Measurements from ENCODE around the gene BBS2.
A peak's percentile ranks its signal among the peaks of the same experiment; 100 is the strongest.

BBS2 gene

GRCh38 chr16:56475201-56475600 is 44.6 kb downstream of the BBS2 start:
- DNase-seq (ENCODE audit: low spot score) = no peak

GRCh38 chr16:56470666-56471065 is 49.2 kb downstream of the BBS2 start:
- no peak for DNase-seq (ENCODE audit: low spot score)

- DNase-seq (ENCODE audit: low spot score) = no peak
These were observed 49.6 kb downstream of the BBS2 start for GRCh38 chr16:56470232-56470631.

DNA sequence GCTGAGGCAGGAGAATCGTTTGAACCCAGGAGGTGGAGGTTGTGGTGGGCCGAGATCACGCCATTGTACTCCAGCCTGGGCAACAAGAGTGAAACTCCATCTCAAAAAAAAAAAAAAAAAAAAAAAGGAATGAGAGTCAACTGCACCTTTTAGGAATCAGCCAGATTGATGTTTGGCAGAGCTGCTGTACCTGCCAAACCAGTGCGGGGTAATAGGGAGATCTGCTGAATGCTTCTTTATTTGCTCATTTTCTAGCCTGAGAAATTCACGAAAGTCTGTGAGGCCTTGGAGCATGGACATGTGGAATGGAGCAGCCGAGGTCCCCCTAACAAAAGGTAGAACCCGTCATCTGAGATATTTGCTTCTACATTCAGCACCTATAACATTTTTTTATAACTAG is 50.1 kb downstream of the BBS2 start:
- DNase-seq (ENCODE audit: low spot score) = no peak

GRCh38 chr16:56468800-56469199 is 51.0 kb downstream of the BBS2 start:
- no peak for DNase-seq (ENCODE audit: low spot score)

- no peak for DNase-seq (ENCODE audit: low spot score)
These were observed 53.5 kb downstream of the BBS2 start for GRCh38 chr16:56466344-56466743.

DNA sequence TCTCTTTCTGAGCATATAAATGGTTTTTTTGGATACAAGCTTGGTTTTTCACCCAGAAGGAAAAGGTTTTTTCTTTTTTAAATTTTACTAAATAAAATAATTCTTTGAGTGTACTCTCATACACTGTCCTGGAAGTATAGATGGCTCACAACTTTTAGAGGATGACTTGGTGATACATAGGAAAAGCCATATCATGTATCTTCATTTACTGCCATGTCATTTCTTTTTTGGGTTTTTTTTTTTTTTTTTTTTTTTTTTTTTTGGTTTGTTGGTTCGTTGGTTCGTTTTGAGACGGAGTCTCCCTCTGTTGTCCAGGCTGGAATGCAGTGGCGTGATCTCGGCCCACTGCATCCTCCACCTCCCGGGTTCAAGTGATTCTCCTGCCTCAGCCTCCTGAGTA is 56.7 kb downstream of the BBS2 start:
- DNase-seq (ENCODE audit: low spot score) = no peak

- no peak for DNase-seq (ENCODE audit: low spot score)
These were observed 57.6 kb downstream of the BBS2 start for GRCh38 chr16:56462064-56462796.

DNA sequence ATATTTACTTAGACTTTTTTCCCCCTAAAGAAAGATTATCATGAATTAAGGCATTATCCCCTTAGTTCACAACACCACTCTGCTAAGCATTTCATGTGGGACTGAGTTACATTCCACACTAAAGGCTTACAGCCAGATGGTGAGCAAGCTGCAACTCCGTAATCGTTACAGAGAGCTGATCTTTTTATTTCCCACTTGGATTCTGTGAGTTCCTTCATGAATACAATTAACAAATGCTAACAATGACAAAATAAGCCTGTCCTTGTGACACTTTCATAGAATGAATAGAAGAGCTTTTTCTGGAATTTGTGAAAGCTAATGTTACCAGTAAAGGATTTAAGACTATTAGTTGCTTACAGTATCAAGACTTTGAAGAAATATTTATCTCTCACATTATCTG is 59.7 kb downstream of the BBS2 start:
- peak; percentile 80 for DNase-seq (ENCODE audit: low spot score)

- DNase-seq (ENCODE audit: low spot score) = no peak
These were observed 61.8 kb downstream of the BBS2 start for GRCh38 chr16:56457927-56458470.

DNA sequence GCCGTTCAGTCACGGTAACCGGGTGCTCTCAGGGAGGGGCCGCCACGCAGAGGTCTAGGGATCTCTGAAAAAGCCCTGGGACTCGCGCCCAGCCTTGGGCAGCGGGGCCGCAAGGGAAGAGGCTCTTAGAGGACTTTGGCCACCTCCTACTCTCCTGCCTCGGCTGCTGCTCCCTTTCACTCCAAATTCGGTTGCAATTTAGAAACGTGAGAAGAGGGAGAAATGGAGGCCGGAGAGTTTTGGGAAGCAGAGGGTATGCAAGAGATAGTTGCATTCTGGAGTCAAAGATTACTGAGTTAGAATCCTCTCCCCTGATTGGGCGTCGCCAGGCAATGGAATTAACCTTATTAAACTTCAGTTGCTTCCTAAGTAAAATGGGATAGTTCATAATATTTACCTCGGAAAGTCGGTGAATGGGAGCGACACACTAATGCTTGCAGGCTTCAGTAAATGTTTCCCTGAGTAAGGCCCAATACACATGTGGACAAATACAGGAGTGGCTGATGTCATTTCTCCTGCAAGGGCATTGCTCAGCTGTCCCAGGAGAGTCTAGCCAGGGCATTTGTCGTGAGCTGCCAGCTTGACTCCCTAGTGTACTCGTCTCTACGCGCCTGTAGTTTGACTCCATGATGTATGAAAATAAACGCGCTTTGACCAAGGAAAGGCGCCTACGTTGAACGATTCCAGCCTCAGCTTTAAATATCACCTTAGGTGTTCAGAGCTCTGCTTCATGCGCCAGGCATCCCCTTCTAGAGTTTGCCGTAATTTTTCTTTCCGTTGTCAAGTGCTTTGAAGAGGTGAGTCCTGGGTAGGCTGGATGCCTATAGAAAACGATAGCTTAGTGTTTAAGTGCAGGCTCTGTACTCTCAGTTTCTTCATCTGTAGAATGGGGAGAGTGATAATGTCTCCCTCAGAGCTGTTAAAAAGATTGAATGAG is 67.8 kb downstream of the BBS2 start:
- no peak for DNase-seq (ENCODE audit: low spot score)

- peak; percentile 100 for DNase-seq (ENCODE audit: low spot score)
These were observed 68.7 kb downstream of the BBS2 start, which contains the start of the genes NUDT21 and OGFOD1 for GRCh38 chr16:56450986-56451752. TSS of gene NUDT21 (minus strand) at chr16:56451332. CDS start at chr16:56451202, 130 bp downstream. TSS of gene OGFOD1 (plus strand) at chr16:56451554. CDS start at chr16:56451613, 59 bp downstream.

DNA sequence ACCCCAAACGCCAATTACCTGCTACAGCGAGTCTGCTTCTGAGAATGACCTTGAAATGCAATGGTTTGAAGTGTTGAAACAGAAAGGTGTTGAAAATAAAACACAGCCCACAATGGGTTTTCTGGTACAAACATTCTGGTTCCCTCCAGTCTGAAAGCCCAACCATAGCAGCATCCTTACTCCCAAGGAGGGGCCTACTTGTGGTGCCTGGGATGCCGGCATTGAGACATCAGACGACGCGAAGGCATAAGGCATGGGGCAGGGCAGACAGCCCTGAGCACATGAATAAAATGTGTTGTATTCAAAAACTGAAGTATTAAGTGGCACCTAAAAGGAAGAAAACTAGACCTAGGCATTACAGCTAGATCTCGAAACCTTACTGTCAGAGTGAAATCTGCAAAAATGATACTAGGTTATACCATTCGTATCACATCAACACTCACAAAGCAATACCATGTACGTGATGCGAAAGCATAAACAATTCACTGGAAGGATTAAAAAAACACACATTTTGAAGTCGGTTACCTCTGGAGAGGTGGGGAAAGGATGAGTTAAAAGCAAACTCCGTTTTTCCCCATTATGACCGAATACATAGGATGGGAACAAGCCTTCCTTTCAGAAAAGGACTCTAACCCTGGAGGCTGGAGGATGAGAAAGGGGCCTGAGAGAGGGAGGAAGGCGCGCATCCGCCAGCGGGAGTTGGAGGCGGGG is 69.4 kb downstream of the BBS2 start:
- DNase-seq (ENCODE audit: low spot score) = no peak

DNA sequence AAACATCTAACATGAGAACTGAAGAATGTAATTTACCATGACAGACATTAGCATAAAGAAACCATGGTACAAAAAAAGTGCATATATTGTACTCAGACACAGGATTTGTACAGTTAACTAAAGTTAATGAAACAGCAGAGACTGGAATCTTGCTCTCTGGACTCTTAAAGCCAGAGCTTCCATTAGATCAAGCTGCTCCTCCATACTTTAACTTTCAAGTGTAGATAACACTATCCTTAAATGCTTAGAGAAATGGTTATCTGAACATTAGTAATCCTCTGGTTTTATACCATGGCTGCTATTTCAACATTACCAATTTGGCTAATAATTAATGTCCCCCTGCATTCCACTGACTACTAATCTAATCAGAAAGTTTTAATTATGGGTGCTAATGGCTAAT is 71.8 kb downstream of the BBS2 start:
- no peak for DNase-seq (ENCODE audit: low spot score)

DNA sequence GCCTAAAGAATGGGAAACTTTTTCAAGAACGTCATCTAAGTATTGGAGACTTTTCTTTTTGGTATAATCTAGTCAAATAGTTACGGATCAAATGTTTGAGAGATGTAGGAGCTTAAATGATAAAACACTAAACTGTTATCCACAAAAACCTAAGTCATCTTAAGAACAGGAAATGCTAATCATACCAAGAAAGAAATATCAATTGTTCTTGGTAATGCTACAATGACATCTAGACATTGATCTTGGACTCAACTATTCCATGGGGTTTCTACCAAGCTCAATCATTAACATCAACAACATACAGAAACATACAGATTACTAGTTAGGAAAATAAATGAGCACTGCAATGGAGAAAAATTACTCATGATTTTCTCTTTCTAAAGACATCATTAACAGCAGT is 72.5 kb downstream of the BBS2 start:
- no peak for DNase-seq (ENCODE audit: low spot score)

DNA sequence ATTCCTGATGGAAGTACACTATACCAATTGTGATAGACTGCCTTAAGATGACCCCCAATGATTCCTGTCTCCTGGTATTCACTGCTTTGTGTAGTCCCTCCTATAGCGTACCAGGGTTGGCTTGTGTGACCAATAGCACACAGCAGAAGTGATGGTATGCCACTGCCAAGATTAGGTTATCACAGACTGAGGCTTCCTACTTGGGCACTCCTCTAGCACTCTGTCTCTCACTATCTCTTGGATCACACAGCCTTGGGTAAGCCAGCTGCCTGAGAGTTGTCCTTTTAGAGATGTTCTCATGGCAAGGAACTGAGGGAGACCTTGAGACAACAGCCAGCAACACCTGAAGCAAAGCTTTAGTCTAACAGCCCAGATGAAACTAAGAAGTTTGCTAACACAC is 81.8 kb downstream of the BBS2 start:
- no peak for DNase-seq (ENCODE audit: low spot score)

DNA sequence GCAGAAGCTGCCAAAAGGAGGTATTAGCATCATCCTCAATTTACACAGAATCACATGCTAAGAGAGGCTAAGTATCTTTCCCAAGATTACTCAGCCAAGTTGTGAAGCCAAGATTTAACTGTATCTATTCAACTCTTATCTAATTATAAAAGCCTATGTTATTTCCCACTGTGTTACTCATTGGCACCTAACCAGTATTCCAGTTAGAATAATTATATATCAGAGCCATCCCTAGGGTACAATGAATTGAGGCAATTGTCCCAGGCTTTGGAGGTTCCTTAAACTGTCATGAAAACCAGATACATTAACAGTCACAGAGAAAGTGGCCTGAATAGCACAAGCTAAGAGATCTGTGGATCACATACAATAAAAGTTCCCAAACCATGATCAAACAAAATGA is 83.6 kb downstream of the BBS2 start:
- DNase-seq (ENCODE audit: low spot score) = no peak

All from Ammon's horn (tissue), 1 donor.